Bronchial epithelial cell (primary cell): ENCODE results near the gene TCFL5. TPM values are rescaled to one million over a fixed set of nuclear protein-coding genes. Genes with fewer than 3 reads are reported as not detected.
A peak's percentile ranks its signal among the peaks of the same experiment; 100 is the strongest.

Experiments used
- DNase-seq: peaks from one replicate; pipeline ENCODE4 v3.0.0-alpha.2; 2010; ENCODE audit warnings: low read depth
- FAIRE-seq: peaks from 2 replicates; lab custom pipeline; 2011; peaks lifted over from hg19 to GRCh38; lab: Jason Lieb, UNC
- H3K27me3 ChIP-seq: 2 replicates; pipeline ENCODE4 v1.5.1; 2011; ENCODE audit warnings: low read length; ENCODE audit not compliant: control insufficient read depth, insufficient read depth
- H3K36me3 ChIP-seq: 2 replicates; pipeline ENCODE4 v1.5.1; 2011; ENCODE audit warnings: low read length; ENCODE audit not compliant: control insufficient read depth, insufficient read depth
- H3K4me3 ChIP-seq: 2 replicates; pipeline ENCODE4 v1.5.1; 2011; ENCODE audit warnings: mild to moderate bottlenecking, low read depth, low read length, control low read depth
- total RNA-seq: library from RNA; depleted of rRNA; stranded (reverse); fragments of >200 nt; gene quantifications from 2 replicates; pipeline ENCODE4 v1.2.1, GENCODE V29; 2014
- TF ChIP-seq, protein P1 (sequence below): IDR thresholded peaks from 2 replicates; pipeline ENCODE4 v1.5.1; 2011; ENCODE audit warnings: mild to moderate bottlenecking, moderate library complexity, low read length, control low read depth, inconsistent platforms; ENCODE audit not compliant: insufficient read depth, severe bottlenecking

TCFL5 gene
- total RNA-seq, 1 donor from 2014 or later: 14.5 TPM

DNA sequence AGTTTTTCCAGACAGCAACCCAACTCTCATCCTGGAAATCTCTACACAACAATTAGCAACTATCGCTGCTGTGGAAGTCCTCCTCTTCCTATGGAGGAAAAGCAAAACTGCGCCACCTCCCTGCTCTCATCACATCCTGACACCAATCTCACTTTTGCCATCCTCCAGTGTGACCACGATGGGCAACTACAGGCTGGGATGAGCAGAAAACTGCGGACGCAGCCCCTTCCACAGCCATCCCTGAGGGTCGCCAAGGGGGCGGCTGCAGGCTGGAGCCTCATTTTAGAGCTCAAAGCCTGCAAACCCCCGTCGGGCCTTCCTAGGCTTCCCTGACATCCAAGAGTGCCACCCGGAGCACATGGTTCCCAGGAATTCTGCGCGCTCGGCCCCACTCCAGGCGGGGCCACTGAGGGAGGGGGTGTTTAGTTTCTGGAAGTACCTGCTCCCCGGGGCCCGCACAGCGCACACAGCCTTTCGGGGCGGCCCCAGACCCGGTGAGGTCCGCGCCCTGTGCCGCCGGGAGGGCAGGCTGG is 1.2 kb downstream of the TCFL5 start:
- DNase-seq (no peak), FAIRE-seq (no peak)
- TF ChIP-seq, protein P1, sequence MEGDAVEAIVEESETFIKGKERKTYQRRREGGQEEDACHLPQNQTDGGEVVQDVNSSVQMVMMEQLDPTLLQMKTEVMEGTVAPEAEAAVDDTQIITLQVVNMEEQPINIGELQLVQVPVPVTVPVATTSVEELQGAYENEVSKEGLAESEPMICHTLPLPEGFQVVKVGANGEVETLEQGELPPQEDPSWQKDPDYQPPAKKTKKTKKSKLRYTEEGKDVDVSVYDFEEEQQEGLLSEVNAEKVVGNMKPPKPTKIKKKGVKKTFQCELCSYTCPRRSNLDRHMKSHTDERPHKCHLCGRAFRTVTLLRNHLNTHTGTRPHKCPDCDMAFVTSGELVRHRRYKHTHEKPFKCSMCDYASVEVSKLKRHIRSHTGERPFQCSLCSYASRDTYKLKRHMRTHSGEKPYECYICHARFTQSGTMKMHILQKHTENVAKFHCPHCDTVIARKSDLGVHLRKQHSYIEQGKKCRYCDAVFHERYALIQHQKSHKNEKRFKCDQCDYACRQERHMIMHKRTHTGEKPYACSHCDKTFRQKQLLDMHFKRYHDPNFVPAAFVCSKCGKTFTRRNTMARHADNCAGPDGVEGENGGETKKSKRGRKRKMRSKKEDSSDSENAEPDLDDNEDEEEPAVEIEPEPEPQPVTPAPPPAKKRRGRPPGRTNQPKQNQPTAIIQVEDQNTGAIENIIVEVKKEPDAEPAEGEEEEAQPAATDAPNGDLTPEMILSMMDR: no peak
- Histone ChIP-seq H3K36me3 (peaks cover 1% of the 10 kb centered on the region), H3K4me3 (peak overlapping the region; percentile 53), H3K27me3 (no peaks in the 10 kb centered on the region)

DNA sequence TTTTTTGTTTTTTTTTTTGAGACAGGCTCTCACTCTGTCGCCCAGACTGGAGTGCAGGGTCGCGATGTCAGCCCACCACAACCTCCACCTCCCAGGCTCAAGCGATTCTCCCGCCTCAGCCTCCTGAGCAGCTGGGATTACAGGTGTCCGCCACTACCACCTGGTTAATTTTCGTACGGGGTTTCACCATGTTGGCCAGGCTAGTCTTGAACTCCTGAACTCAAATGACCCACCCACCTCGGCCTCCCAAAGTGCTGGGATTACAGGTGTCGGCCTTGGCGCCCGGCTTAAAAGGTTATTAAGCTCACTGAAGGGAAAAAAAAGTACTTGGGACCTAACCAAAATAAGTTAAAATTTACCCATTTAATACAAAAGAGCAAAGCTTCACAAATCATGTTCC is 1.9 kb downstream of the TCFL5 start:
- H3K27me3 ChIP-seq: no peaks in the 10 kb centered on the region
- FAIRE-seq (no peak), DNase-seq (no peak)
- H3K4me3 ChIP-seq: no peak overlapping the region
- TF ChIP-seq, protein P1: no peak
- peaks cover 1% of the 10 kb centered on the region for H3K36me3 ChIP-seq

- FAIRE-seq (no peak), DNase-seq (no peak)
- Histone ChIP-seq H3K36me3 (peaks cover 6% of the 10 kb centered on the region), H3K4me3 (no peak overlapping the region), H3K27me3 (no peaks in the 10 kb centered on the region)
- TF ChIP-seq, protein P1: no peak
Observed at GRCh38 chr20:62858058-62858830, 3.4 kb downstream of the TCFL5 start.

GRCh38 chr20:62856931-62857619 is 4.5 kb downstream of the TCFL5 start:
- H3K27me3 ChIP-seq: no peaks in the 10 kb centered on the region
- TF ChIP-seq, protein P1: no peak
- DNase-seq (peak; percentile 90), FAIRE-seq (no peak)
- H3K36me3 ChIP-seq: peaks cover 11% of the 10 kb centered on the region
- H3K4me3 ChIP-seq: no peak overlapping the region

GRCh38 chr20:62855120-62855519 is 6.5 kb downstream of the TCFL5 start:
- H3K4me3 ChIP-seq: no peak overlapping the region
- no peak for FAIRE-seq
- no peak for DNase-seq
- no peaks in the 10 kb centered on the region for H3K27me3 ChIP-seq
- H3K36me3 ChIP-seq: peaks cover 16% of the 10 kb centered on the region
- TF ChIP-seq, protein P1: no peak
